Measurements from ENCODE around the gene ZFAND2A.
"Not testable (repeated sequence)": the region's sequence is repeated elsewhere in the genome, so short reads cannot be mapped to it uniquely, and the experiment has no call there.

DNA sequence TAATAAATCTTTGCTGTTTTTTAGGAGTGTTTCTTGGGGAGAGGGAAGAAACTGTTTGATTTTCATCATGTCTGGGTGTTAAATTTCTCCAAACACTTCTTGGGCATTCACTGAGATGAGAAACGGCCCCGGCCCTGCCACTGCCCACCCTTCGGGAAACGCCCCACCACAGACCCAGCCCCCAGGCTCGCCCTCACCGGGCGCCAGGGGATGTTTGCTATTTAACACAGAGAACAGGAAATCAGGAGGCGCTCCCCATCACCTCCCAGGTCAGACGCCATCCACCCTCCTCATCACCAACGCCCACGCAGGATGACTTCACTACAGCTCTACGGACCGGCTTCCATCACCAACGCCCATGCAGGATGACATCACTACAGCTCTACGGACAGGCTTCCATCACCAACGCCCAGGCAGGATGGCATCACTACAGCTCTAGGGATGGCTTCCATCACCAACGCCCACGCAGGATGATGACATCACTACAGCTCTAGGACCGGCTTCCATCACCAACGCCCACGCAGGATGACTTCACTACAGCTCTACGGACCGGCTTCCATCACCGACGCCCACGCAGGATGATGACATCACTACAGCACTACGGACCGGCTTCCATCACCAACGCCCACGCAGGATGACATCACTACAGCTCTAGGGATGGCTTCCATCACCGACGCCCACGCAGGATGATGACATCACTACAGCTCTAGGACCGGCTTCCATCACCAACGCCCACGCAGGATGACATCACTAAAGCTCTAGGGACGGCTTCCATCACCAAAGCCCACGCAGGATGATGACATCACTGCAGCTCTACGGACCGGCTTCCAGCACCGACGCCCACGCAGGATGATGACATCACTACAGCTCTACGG is 44.6 kb downstream of the ZFAND2A start:
- not testable (repeated sequence) for TF ChIP-seq EZH2 (IDR thresholded peaks at IDR 0.05; ENCODE audit: low read depth, unreplicated experiment); POLR2AphosphoS5 (IDR thresholded peaks at IDR 0.05; ENCODE audit: low read depth); JUNB (IDR thresholded peaks at IDR 0.05; ENCODE audit: unreplicated experiment); EZH2phosphoT487 (IDR thresholded peaks at IDR 0.05; ENCODE audit: unreplicated experiment); STAT1 (IDR thresholded peaks at IDR 0.05; ENCODE audit: unreplicated experiment); CREB1 (CRISPR knock-in tag; IDR thresholded peaks at IDR 0.05; ENCODE audit: low read depth); ZNF114 (CRISPR knock-in tag; IDR thresholded peaks at IDR 0.05); NANOG (IDR thresholded peaks at IDR 0.05; ENCODE audit: borderline replicate concordance)
- TF ChIP-seq, protein P1, sequence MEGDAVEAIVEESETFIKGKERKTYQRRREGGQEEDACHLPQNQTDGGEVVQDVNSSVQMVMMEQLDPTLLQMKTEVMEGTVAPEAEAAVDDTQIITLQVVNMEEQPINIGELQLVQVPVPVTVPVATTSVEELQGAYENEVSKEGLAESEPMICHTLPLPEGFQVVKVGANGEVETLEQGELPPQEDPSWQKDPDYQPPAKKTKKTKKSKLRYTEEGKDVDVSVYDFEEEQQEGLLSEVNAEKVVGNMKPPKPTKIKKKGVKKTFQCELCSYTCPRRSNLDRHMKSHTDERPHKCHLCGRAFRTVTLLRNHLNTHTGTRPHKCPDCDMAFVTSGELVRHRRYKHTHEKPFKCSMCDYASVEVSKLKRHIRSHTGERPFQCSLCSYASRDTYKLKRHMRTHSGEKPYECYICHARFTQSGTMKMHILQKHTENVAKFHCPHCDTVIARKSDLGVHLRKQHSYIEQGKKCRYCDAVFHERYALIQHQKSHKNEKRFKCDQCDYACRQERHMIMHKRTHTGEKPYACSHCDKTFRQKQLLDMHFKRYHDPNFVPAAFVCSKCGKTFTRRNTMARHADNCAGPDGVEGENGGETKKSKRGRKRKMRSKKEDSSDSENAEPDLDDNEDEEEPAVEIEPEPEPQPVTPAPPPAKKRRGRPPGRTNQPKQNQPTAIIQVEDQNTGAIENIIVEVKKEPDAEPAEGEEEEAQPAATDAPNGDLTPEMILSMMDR (conservative IDR thresholded peaks at IDR 0.05; ENCODE audit: low read depth in 2 of 2), result not testable (repeated sequence)
- TF ChIP-seq, protein P2, sequence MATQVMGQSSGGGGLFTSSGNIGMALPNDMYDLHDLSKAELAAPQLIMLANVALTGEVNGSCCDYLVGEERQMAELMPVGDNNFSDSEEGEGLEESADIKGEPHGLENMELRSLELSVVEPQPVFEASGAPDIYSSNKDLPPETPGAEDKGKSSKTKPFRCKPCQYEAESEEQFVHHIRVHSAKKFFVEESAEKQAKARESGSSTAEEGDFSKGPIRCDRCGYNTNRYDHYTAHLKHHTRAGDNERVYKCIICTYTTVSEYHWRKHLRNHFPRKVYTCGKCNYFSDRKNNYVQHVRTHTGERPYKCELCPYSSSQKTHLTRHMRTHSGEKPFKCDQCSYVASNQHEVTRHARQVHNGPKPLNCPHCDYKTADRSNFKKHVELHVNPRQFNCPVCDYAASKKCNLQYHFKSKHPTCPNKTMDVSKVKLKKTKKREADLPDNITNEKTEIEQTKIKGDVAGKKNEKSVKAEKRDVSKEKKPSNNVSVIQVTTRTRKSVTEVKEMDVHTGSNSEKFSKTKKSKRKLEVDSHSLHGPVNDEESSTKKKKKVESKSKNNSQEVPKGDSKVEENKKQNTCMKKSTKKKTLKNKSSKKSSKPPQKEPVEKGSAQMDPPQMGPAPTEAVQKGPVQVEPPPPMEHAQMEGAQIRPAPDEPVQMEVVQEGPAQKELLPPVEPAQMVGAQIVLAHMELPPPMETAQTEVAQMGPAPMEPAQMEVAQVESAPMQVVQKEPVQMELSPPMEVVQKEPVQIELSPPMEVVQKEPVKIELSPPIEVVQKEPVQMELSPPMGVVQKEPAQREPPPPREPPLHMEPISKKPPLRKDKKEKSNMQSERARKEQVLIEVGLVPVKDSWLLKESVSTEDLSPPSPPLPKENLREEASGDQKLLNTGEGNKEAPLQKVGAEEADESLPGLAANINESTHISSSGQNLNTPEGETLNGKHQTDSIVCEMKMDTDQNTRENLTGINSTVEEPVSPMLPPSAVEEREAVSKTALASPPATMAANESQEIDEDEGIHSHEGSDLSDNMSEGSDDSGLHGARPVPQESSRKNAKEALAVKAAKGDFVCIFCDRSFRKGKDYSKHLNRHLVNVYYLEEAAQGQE (IDR thresholded peaks at IDR 0.05; ENCODE audit: unreplicated experiment), result not testable (repeated sequence)
- TF ChIP-seq, protein P3, sequence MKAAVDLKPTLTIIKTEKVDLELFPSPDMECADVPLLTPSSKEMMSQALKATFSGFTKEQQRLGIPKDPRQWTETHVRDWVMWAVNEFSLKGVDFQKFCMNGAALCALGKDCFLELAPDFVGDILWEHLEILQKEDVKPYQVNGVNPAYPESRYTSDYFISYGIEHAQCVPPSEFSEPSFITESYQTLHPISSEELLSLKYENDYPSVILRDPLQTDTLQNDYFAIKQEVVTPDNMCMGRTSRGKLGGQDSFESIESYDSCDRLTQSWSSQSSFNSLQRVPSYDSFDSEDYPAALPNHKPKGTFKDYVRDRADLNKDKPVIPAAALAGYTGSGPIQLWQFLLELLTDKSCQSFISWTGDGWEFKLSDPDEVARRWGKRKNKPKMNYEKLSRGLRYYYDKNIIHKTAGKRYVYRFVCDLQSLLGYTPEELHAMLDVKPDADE (IDR thresholded peaks at IDR 0.05), result not testable (repeated sequence)
- TF ChIP-seq, protein P4, sequence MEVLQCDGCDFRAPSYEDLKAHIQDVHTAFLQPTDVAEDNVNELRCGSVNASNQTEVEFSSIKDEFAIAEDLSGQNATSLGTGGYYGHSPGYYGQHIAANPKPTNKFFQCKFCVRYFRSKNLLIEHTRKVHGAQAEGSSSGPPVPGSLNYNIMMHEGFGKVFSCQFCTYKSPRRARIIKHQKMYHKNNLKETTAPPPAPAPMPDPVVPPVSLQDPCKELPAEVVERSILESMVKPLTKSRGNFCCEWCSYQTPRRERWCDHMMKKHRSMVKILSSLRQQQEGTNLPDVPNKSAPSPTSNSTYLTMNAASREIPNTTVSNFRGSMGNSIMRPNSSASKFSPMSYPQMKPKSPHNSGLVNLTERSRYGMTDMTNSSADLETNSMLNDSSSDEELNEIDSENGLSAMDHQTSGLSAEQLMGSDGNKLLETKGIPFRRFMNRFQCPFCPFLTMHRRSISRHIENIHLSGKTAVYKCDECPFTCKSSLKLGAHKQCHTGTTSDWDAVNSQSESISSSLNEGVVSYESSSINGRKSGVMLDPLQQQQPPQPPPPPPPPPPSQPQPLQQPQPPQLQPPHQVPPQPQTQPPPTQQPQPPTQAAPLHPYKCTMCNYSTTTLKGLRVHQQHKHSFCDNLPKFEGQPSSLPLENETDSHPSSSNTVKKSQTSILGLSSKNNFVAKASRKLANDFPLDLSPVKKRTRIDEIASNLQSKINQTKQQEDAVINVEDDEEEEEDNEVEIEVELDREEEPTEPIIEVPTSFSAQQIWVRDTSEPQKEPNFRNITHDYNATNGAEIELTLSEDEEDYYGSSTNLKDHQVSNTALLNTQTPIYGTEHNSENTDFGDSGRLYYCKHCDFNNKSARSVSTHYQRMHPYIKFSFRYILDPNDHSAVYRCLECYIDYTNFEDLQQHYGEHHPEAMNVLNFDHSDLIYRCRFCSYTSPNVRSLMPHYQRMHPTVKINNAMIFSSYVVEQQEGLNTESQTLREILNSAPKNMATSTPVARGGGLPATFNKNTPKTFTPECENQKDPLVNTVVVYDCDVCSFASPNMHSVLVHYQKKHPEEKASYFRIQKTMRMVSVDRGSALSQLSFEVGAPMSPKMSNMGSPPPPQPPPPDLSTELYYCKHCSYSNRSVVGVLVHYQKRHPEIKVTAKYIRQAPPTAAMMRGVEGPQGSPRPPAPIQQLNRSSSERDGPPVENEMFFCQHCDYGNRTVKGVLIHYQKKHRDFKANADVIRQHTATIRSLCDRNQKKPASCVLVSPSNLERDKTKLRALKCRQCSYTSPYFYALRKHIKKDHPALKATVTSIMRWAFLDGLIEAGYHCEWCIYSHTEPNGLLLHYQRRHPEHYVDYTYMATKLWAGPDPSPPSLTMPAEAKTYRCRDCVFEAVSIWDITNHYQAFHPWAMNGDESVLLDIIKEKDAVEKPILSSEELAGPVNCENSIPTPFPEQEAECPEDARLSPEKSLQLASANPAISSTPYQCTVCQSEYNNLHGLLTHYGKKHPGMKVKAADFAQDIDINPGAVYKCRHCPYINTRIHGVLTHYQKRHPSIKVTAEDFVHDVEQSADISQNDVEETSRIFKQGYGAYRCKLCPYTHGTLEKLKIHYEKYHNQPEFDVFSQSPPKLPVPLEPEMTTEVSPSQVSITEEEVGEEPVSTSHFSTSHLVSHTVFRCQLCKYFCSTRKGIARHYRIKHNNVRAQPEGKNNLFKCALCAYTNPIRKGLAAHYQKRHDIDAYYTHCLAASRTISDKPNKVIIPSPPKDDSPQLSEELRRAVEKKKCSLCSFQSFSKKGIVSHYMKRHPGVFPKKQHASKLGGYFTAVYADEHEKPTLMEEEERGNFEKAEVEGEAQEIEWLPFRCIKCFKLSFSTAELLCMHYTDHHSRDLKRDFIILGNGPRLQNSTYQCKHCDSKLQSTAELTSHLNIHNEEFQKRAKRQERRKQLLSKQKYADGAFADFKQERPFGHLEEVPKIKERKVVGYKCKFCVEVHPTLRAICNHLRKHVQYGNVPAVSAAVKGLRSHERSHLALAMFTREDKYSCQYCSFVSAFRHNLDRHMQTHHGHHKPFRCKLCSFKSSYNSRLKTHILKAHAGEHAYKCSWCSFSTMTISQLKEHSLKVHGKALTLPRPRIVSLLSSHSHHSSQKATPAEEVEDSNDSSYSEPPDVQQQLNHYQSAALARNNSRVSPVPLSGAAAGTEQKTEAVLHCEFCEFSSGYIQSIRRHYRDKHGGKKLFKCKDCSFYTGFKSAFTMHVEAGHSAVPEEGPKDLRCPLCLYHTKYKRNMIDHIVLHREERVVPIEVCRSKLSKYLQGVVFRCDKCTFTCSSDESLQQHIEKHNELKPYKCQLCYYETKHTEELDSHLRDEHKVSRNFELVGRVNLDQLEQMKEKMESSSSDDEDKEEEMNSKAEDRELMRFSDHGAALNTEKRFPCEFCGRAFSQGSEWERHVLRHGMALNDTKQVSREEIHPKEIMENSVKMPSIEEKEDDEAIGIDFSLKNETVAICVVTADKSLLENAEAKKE (CRISPR knock-in tag; IDR thresholded peaks at IDR 0.05), result not testable (repeated sequence)

All from GM23338 (cell line).